ENCODE measurements around the gene GZMH.

Gene GZMH

DNA sequence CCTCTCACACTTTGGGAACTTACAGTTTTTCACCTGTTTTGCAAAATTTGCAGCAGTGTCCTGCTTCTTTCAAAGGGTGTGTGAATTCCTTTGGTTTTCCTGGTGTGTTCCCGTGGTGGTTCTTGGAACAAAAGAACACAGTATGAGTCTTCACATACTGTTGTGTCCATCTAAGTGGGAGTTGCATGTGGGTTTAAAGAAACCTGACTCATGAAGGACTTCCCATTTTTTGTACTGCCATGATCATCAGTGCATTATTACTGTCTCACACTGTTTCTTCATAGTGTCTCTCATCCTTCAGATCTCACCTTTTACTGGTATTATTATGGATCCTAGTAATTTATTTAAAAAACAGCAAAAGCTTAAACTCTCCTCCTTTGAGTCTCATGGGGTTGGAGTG, 3.8 kb upstream of the GZMH start:
- Histone ChIP-seq H4K20me1 (ENCODE audit: insufficient read depth) (no peaks in the 10 kb centered on the region), H3K4me1 (ENCODE audit: low read depth, poor library complexity, severe bottlenecking) (peaks cover 55% of the 10 kb centered on the region), H3K27me3 (ENCODE audit: insufficient read depth, low read depth) (no peaks in the 10 kb centered on the region), H3K4me2 (peak overlapping the region; percentile 45; the same call in 1 of the 2 replicates), H3K9ac (no peak overlapping the region), H3K4me3 (IDR thresholded peaks at IDR 0.05; ENCODE audit: insufficient read depth, low read depth, low read length) (no peak overlapping the region), H2AFZ (ENCODE audit: low read depth) (no peak overlapping the region), H3K79me2 (ENCODE audit: insufficient read depth, low read depth) (no peaks in the 10 kb centered on the region), H3K36me3 (ENCODE audit: insufficient read depth) (no peaks in the 10 kb centered on the region), H3K27ac (peak overlapping the region; percentile 62)
- TF ChIP-seq CTCF (conservative IDR thresholded peaks at IDR 0.05; ENCODE audit: low read depth, low read length): no peak

DNA sequence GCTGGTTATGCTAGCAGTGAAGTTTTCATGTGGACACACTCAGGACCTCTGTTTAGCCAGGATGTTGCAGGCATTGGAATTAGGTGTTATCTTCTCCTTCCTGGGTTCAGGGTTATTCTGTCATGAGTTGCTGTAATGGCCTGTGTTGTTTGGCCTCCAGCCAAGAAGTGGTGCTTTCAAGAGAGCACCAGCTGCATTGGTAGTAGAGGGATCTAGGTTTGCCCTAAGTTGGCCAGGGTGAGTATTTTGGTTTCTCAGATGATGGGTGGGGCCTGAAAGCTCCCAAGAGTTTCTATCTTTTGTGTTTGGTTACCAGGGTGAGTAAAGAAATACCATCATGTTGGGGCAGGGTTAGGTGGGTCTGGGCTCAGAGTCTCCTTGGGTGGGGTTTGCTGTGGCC, 2.7 kb upstream of the GZMH start:
- Histone ChIP-seq H3K36me3 (ENCODE audit: insufficient read depth) (no peaks in the 10 kb centered on the region), H3K27ac (peak overlapping the region; percentile 62), H2AFZ (ENCODE audit: low read depth) (no peak overlapping the region), H3K9ac (no peak overlapping the region), H3K79me2 (ENCODE audit: insufficient read depth, low read depth) (no peaks in the 10 kb centered on the region), H4K20me1 (ENCODE audit: insufficient read depth) (no peaks in the 10 kb centered on the region), H3K27me3 (ENCODE audit: insufficient read depth, low read depth) (no peaks in the 10 kb centered on the region), H3K4me3 (IDR thresholded peaks at IDR 0.05; ENCODE audit: insufficient read depth, low read depth, low read length) (no peak overlapping the region), H3K4me2 (peak overlapping the region; percentile 45), H3K4me1 (ENCODE audit: low read depth, poor library complexity, severe bottlenecking) (peaks cover 66% of the 10 kb centered on the region)
- TF ChIP-seq CTCF (conservative IDR thresholded peaks at IDR 0.05; ENCODE audit: low read depth, low read length): no peak

GRCh38 chr14:24607635-24608514, 1.6 kb downstream of the GZMH start:
- Histone ChIP-seq H3K36me3 (ENCODE audit: insufficient read depth) (no peaks in the 10 kb centered on the region), H3K4me2 (peak overlapping the region; percentile 80), H4K20me1 (ENCODE audit: insufficient read depth) (no peaks in the 10 kb centered on the region), H3K27me3 (ENCODE audit: insufficient read depth, low read depth) (no peaks in the 10 kb centered on the region), H3K4me1 (ENCODE audit: low read depth, poor library complexity, severe bottlenecking) (peaks cover 71% of the 10 kb centered on the region), H3K4me3 (IDR thresholded peaks at IDR 0.05; ENCODE audit: insufficient read depth, low read depth, low read length) (no peak overlapping the region), H3K27ac (no peak overlapping the region), H3K9ac (no peak overlapping the region), H2AFZ (ENCODE audit: low read depth) (no peak overlapping the region), H3K79me2 (ENCODE audit: insufficient read depth, low read depth) (no peaks in the 10 kb centered on the region)
- no peak for TF ChIP-seq CTCF (conservative IDR thresholded peaks at IDR 0.05; ENCODE audit: low read depth, low read length)

DNA sequence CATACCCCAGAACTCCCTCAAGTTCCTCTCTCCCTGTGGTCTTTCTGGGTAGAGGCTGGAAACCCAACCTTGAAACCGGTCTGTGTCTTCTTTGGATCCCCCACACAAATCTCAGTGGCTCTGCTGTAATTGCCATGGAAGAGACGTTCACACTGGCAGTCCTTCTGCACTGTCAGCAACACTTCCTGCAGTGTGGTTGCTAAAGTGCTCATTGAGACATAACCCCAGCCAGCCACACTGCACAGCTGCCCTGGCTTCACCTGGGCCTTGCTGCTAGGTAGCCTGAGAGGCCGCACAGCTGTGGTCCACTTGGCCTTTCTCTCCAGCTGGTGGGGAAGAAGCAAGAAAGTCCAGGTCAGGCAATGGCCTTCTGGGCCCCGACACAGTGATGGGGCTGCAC, 2.4 kb downstream of the GZMH start:
- TF ChIP-seq CTCF (conservative IDR thresholded peaks at IDR 0.05; ENCODE audit: low read depth, low read length): no peak
- Histone ChIP-seq H3K79me2 (ENCODE audit: insufficient read depth, low read depth) (no peaks in the 10 kb centered on the region), H2AFZ (ENCODE audit: low read depth) (peak overlapping the region; percentile 26; the same call in 1 of the 2 replicates), H3K4me3 (IDR thresholded peaks at IDR 0.05; ENCODE audit: insufficient read depth, low read depth, low read length) (no peak overlapping the region), H3K4me2 (peak overlapping the region; percentile 80), H3K4me1 (ENCODE audit: low read depth, poor library complexity, severe bottlenecking) (peaks cover 63% of the 10 kb centered on the region), H3K27ac (peak overlapping the region; percentile 72), H3K36me3 (ENCODE audit: insufficient read depth) (no peaks in the 10 kb centered on the region), H3K9ac (peak overlapping the region; percentile 15; the same call in 1 of the 2 replicates), H4K20me1 (ENCODE audit: insufficient read depth) (no peaks in the 10 kb centered on the region), H3K27me3 (ENCODE audit: insufficient read depth, low read depth) (no peaks in the 10 kb centered on the region)
